Activated naive CD8-positive, alpha-beta T cell treated with anti-CD3 and anti-CD28 coated beads, Interleukin-2, amount 50 U/mL, for 24 hours (primary cell): ENCODE measurements around the gene KLHL24.
A peak's percentile ranks its signal among the peaks of the same experiment; 100 is the strongest.
"Not testable (repeated sequence)": the region's sequence is repeated elsewhere in the genome, so short reads cannot be mapped to it uniquely, and the experiment has no call there.

Experiments
- ATAC-seq: fragments of 150-1000 bp; cut with Tn5 transposase; one replicate; pipeline ENCODE4 v1.10.0; 2021
- DNase-seq: peaks from one replicate; pipeline ENCODE4 v3.0.0; 2021
- H3K27ac Mint-ChIP-seq: one replicate; pipeline ENCODE4 v1.8.0; 2021; ENCODE audit warnings: mild to moderate bottlenecking, mixed read lengths
- H3K27me3 Mint-ChIP-seq: one replicate; pipeline ENCODE4 v1.8.0; 2021; ENCODE audit warnings: mixed read lengths
- H3K36me3 Mint-ChIP-seq: one replicate; pipeline ENCODE4 v1.8.0; 2021; ENCODE audit warnings: low read depth, mixed read lengths
- H3K4me1 Mint-ChIP-seq: one replicate; pipeline ENCODE4 v1.8.0; 2021; ENCODE audit warnings: mixed read lengths
- H3K4me3 Mint-ChIP-seq: one replicate; pipeline ENCODE4 v1.8.0; 2021; ENCODE audit warnings: mild to moderate bottlenecking, moderate library complexity, mixed read lengths
- H3K9me3 Mint-ChIP-seq: one replicate; pipeline ENCODE4 v1.8.0; 2021; ENCODE audit warnings: mixed read lengths

KLHL24 gene, protein sequence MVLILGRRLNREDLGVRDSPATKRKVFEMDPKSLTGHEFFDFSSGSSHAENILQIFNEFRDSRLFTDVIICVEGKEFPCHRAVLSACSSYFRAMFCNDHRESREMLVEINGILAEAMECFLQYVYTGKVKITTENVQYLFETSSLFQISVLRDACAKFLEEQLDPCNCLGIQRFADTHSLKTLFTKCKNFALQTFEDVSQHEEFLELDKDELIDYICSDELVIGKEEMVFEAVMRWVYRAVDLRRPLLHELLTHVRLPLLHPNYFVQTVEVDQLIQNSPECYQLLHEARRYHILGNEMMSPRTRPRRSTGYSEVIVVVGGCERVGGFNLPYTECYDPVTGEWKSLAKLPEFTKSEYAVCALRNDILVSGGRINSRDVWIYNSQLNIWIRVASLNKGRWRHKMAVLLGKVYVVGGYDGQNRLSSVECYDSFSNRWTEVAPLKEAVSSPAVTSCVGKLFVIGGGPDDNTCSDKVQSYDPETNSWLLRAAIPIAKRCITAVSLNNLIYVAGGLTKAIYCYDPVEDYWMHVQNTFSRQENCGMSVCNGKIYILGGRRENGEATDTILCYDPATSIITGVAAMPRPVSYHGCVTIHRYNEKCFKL

DNA sequence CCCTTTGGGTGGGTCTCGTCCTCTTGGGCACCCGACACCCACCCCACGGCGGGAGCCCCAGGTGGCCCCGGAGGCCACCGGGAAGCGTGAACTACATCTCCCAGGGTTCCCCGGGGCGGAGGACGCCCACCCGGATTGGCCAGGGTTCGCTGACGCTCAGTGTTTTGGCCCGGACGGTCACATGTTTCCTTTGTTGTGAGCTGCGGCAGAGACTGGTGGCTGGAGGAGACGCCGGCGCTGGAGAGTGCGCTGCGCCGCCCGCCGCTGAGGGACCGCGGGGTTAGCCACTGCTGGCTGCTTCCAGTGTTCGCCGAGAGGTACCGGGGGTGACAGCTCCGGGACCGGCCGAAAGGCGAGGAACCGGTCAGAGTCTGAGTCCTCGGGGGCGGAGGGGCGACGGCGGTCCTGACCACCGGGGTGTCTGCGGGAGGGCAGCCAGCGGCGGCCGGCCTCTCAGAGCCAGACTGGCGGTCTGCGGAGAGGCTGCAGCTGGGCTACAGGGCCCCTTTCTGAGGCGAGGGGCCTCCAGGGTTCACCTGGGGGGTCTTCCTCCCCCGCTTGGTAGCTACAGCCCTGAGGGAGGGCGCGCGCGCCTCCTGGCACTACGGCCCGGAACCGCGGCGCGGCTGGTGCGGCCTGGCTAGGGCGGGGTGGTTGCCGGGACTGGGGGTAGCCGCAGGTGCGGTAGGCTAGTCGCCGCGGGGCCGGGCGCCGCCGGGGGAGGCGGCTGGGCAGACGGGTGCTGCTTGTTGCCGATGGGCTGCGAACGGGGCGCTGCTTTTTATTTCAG is at the start of gene KLHL24:
Gene KLHL24 (plus strand): TSS at position 193 of the 790 bp plus-strand sequence. CDS start 14,734 bp downstream, outside the sequence.
- no peaks in the 10 kb centered on the region for H3K27me3 Mint-ChIP-seq
- no peaks in the 10 kb centered on the region for H3K36me3 Mint-ChIP-seq
- peak; percentile 91 for DNase-seq
- peak; percentile 86 for ATAC-seq
- H3K9me3 Mint-ChIP-seq: no peaks in the 10 kb centered on the region
- H3K27ac Mint-ChIP-seq: peak within 1 kb of the TSS; percentile 96
- H3K4me3 Mint-ChIP-seq: peak within 1 kb of the TSS; percentile 85
- H3K4me1 Mint-ChIP-seq: peaks cover 44% of the 10 kb centered on the region

DNA sequence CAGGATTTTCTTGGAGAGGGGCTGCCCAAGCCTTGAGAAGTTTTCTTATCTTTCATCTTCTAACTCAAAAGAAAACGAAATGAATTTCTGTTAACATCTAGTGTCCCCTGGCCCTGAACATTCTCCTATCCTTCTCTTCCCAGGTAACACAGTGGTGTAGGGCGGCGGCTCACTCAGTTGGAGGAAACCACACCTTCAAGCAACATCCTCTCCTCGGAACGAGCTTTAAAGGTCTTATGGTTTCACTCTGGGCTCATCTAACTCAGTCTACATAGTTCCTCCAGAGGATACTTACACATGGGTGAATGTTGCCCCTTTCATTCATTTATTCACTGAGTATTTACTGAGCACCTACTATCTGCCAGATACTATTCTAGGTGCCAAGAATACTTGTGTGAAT is 48.9 kb upstream of the KLHL24 start:
- DNase-seq (no peak), ATAC-seq (peak; percentile 52)
- Mint-ChIP-seq H3K27me3 (no peaks in the 10 kb centered on the region), H3K9me3 (peaks cover 4% of the 10 kb centered on the region), H3K4me3 (no peak overlapping the region), H3K27ac (no peak overlapping the region), H3K4me1 (peaks cover 25% of the 10 kb centered on the region), H3K36me3 (no peaks in the 10 kb centered on the region)

GRCh38 chr3:183587336-183587735 is 48.1 kb upstream of the KLHL24 start:
- peak overlapping the region; percentile 74 for H3K27ac Mint-ChIP-seq
- H3K4me3 Mint-ChIP-seq: no peak overlapping the region
- H3K4me1 Mint-ChIP-seq: peaks cover 33% of the 10 kb centered on the region
- no peaks in the 10 kb centered on the region for H3K27me3 Mint-ChIP-seq
- no peaks in the 10 kb centered on the region for H3K36me3 Mint-ChIP-seq
- ATAC-seq (no peak), DNase-seq (no peak)
- H3K9me3 Mint-ChIP-seq: peaks cover 4% of the 10 kb centered on the region

DNA sequence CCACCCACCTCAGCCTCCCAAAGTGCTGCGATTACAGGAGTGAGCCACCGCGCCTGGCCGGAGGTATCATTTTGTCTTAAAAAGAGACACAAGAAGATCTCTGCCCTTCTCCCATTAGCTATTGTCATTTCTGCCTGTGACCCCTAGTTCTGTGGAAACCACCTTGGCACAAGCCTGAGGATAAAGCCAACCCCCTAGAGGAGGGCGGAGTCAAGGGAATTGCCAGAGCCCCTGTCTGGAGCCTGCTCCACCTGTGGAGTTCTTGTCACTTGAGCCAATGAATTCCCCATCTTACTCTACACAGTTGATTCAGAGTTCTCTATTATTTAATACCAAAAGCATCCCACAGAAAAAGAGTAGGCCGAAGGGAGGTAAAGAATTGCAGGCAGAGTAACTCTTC is 45.0 kb upstream of the KLHL24 start:
- peaks cover 4% of the 10 kb centered on the region for H3K9me3 Mint-ChIP-seq
- H3K27ac Mint-ChIP-seq: no peak overlapping the region
- ATAC-seq (no peak), DNase-seq (no peak)
- H3K4me1 Mint-ChIP-seq: peaks cover 35% of the 10 kb centered on the region
- no peaks in the 10 kb centered on the region for H3K36me3 Mint-ChIP-seq
- no peaks in the 10 kb centered on the region for H3K27me3 Mint-ChIP-seq
- no peak overlapping the region for H3K4me3 Mint-ChIP-seq

DNA sequence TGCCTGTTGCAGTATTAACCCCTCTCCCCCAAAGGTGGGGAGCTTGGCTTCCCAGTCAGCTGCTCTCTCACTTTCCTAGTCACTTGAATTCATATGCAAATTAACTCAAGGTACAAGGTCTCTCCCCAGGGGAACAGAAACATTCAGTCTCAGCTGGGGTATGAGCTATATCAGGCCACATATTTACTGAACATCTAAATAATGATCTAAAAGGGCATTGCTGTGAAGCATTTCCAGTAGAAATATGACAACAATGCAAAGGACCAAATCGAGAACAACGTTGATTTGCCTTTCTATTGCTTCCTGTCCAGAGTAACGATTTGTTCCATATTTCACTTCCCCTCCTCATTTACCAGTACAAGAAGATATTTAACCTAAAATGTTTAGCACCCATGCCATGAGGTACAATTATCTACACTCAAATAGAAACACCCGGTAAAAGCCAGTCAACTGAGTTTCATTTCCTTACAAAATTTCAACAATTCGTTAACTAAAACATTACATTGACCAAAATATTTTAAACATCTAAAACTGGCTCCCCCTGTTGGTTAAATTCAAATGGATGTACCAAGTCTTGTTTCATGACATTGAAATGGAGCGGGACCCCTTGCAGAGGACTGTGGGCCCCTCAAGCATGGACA is 43.4 kb upstream of the KLHL24 start:
- Mint-ChIP-seq H3K27me3 (no peaks in the 10 kb centered on the region), H3K4me1 (peaks cover 22% of the 10 kb centered on the region), H3K9me3 (peaks cover 9% of the 10 kb centered on the region), H3K36me3 (no peaks in the 10 kb centered on the region), H3K4me3 (peak overlapping the region; percentile 59), H3K27ac (peak overlapping the region; percentile 38)
- ATAC-seq (peak; percentile 46), DNase-seq (no peak)

DNA sequence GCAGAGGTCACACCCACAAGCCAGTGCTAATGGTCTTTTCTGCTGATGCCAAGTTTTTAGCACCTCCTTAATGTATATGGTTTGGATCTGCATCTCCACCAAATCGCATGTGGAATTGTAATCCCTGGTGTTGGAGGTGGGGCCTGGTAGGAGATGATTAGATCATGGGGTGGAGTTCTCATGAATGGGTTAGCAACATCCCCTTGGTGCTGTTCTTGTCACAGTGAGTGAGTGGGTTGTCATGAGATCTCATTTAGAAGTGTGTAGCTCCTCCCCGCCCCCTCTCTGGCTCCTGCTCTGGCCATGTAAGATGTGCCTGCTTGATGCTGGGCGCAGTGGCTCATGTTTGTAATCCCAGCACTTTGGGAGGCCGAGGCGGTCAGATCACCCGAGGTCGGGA is 42.6 kb upstream of the KLHL24 start:
- H3K9me3 Mint-ChIP-seq: peaks cover 6% of the 10 kb centered on the region
- ATAC-seq: no peak
- DNase-seq: no peak

DNA sequence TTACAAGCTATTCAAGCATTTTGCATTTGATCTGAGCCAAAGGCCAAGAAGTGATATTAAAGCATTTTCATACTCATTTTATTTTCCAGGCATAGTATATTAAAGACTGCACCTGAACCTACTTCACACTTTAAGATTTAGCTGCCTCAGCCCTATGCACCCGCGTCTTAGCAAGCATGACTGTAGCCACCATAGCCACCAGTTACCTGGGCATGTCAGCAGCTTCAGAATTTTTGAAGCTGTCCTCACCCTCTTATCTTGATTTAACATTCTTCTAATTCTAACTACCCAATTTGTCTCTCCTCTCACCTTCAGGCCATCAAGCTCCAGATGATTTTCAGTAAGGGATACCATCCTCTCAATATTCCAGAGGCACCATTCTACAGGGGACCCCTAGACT is 40.8 kb upstream of the KLHL24 start:
- H3K4me1 Mint-ChIP-seq: peaks cover 11% of the 10 kb centered on the region

More for the DNA sequence above, 42.6 kb upstream of the KLHL24 start:
- Mint-ChIP-seq H3K27ac (no peak overlapping the region), H3K4me1 (peaks cover 16% of the 10 kb centered on the region), H3K4me3 (no peak overlapping the region), H3K36me3 (no peaks in the 10 kb centered on the region), H3K27me3 (no peaks in the 10 kb centered on the region)

DNA sequence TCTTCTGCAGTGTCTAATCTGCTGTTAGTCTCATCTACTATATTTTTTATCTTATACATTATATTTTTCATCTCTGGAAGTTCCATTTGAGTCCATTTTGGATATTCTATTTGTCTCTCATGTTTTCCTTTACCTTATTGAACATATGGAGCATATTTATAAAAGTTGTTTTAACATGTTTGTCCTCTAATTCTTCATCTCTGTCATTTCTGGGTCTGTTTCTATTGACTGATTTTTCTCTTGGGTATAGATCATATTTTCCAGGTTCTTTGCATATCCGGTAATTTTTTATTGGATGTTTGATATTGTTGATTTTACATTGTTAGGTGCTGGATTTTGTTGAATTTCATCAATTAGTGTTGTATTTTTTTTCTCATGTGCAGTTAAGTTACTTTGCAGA is 37.5 kb upstream of the KLHL24 start:
- DNase-seq: no peak
- Mint-ChIP-seq H3K9me3 (peaks cover 18% of the 10 kb centered on the region), H3K4me1 (no peaks in the 10 kb centered on the region), H3K27ac (no peak overlapping the region), H3K27me3 (no peaks in the 10 kb centered on the region), H3K4me3 (no peak overlapping the region), H3K36me3 (peaks cover 2% of the 10 kb centered on the region)
- no peak for ATAC-seq

More for the DNA sequence above, 40.8 kb upstream of the KLHL24 start:
- Mint-ChIP-seq H3K36me3 (peaks cover 2% of the 10 kb centered on the region), H3K27me3 (no peaks in the 10 kb centered on the region), H3K4me3 (no peak overlapping the region), H3K27ac (no peak overlapping the region), H3K9me3 (peaks cover 18% of the 10 kb centered on the region)
- DNase-seq (no peak), ATAC-seq (no peak)

DNA sequence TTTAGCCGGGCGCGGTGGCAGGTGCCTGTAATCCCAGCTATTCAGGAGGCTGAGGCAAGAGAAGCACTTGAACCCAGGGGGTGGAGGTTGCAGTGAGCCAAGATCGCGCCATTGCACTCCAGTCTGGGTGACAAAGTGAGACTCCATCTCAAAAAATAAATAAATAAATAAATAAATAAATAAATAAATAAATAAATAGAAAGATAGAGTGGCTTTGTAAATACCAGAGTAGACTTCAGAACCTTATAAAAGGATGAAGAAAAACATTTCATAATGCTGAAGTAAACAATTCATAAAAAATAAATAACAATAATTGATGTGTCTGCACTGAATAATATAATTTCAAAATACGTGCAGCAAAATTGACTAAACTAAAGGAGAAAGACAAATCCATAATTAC is 24.1 kb upstream of the KLHL24 start:
- H3K27me3 Mint-ChIP-seq, H3K4me3 Mint-ChIP-seq, ATAC-seq, DNase-seq, H3K27ac Mint-ChIP-seq, H3K9me3 Mint-ChIP-seq, H3K4me1 Mint-ChIP-seq, H3K36me3 Mint-ChIP-seq: not testable (repeated sequence)

GRCh38 chr3:183613366-183614285 is 21.8 kb upstream of the KLHL24 start:
- no peak for DNase-seq
- no peak overlapping the region for H3K27ac Mint-ChIP-seq
- H3K36me3 Mint-ChIP-seq: no peaks in the 10 kb centered on the region
- ATAC-seq: no peak
- no peaks in the 10 kb centered on the region for H3K27me3 Mint-ChIP-seq
- H3K9me3 Mint-ChIP-seq: no peaks in the 10 kb centered on the region
- peaks cover 2% of the 10 kb centered on the region for H3K4me1 Mint-ChIP-seq
- no peak overlapping the region for H3K4me3 Mint-ChIP-seq

- DNase-seq: no peak
- no peak for ATAC-seq
- Mint-ChIP-seq H3K27ac (no peak overlapping the region), H3K9me3 (peaks cover 4% of the 10 kb centered on the region), H3K27me3 (peaks cover 1% of the 10 kb centered on the region), H3K36me3 (no peaks in the 10 kb centered on the region), H3K4me1 (peaks cover 2% of the 10 kb centered on the region), H3K4me3 (no peak overlapping the region)
Measured at GRCh38 chr3:183618542-183618941, 16.9 kb upstream of the KLHL24 start.

- Mint-ChIP-seq H3K4me1 (peaks cover 2% of the 10 kb centered on the region), H3K27me3 (peaks cover 1% of the 10 kb centered on the region), H3K27ac (no peak overlapping the region), H3K36me3 (no peaks in the 10 kb centered on the region), H3K4me3 (no peak overlapping the region), H3K9me3 (peaks cover 4% of the 10 kb centered on the region)
- no peak for ATAC-seq
- DNase-seq: no peak
Measured at GRCh38 chr3:183619010-183619409, 16.4 kb upstream of the KLHL24 start.

- H3K36me3 Mint-ChIP-seq: no peaks in the 10 kb centered on the region
- peaks cover 4% of the 10 kb centered on the region for H3K9me3 Mint-ChIP-seq
- peaks cover 1% of the 10 kb centered on the region for H3K27me3 Mint-ChIP-seq
- no peak overlapping the region for H3K27ac Mint-ChIP-seq
- no peak for ATAC-seq
- H3K4me1 Mint-ChIP-seq: peaks cover 2% of the 10 kb centered on the region
- no peak for DNase-seq
- H3K4me3 Mint-ChIP-seq: no peak overlapping the region
Measured at GRCh38 chr3:183619624-183620251, 15.7 kb upstream of the KLHL24 start.
